Measurements from ENCODE around the gene CDH5.

Gene CDH5

DNA sequence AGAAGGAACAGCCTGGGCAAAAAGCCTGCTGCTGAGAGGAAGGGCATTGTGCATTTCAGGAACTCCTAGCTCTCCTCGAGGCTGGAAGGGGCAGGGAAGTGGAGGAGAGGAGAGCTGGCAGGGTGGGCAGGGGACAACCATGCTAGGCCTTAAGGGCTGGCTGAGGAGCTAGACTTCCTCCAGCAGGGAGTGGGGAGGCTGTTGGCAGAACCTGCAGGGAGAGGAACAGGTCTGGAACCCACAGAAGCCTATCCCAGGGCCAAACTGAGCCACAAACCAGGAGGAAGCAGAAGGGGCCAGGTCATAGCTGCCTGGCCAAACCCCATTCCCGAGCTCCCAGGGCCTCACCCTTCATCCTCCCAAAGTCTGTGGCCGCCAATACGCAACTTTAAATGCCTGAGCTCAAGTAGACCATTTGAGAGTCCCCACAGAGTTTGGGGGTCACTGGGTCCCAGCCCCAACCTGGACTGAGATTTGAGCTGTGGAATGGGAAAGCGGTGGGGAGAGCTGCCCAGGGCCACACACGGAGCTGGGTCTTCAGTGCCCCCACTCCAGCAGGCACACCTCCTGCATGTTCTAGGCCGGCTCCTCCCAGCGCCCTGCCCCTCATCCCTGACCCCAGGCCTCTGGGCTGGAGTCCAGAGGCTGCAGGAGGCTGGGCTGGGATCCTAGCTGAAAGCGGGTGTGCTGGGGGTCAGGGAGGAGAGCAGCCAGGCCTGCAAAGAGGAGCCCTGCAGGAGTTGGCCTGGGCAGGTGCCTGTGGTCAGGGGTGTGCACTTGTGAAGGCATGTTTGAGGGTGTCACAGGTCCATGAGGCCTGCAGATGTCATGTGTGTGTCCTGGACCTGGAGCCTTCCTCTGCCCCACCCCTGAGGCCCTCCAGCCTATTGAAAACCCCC is 4.5 kb downstream of the CDH5 start:
- DNase-seq = no peak
- in situ Hi-C loops (cut with HindIII; ENCODE audit: low pct_ligation_motif_present, low pct_unique_long_range_greater_than_20kb, low sequenced_read_pairs) = no loop called here

DNA sequence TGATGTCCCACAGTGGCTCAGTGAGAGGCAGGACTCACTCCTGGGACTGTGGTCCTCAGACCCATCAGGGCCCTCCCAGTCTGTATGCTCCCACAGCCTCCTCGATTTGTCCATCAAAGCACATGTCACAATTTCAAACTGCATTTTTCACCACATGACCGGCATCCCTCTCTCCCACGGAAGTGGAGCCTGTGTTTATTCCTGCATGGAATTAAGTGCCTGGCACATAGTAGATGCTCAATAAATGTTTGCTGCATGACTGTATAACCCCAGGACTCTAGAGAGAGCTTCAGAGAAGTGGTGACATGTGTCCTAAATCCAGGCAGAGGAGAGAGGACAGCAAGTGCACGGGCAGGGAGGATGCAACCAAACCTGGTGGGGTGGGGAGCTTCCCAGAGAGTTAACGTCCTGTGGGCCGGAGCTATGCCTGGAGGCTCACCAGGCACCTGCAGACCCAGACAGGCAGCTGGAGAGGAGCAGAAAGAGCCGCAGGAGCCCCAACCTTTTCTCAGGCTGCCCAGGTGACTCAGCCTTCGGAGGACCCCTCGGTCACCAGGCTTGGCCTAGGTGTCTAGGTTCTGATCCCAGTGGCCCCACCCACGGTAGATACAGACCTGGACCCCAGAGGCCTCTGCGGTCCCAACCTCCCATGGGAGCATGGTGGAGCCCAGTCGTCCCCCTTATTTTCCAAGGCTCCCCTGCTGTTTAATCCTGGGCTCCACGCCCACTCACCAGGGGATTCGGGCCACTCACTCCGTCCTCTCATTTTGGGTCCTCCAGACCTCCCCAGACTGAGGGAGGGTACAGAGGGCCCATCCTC is 5.8 kb downstream of the CDH5 start:
- DNase-seq = no peak
- in situ Hi-C loops (cut with HindIII; ENCODE audit: low pct_ligation_motif_present, low pct_unique_long_range_greater_than_20kb, low sequenced_read_pairs) = no loop called here

DNA sequence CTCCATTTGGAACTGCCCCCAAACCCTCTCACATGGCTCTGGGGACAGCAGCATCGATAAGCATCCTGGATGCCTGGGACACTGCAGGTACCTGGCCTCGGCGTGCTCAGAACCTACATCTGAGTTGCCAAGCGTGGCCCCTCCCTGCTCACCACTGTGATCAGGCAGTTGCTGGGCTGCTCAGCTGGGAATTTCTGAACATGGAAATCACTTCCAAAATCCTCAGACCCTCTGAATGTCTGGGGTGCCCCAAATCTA is 6.3 kb downstream of the CDH5 start:
- DNase-seq = no peak
- in situ Hi-C loops (cut with HindIII; ENCODE audit: low pct_ligation_motif_present, low pct_unique_long_range_greater_than_20kb, low sequenced_read_pairs) = no loop called here

DNA sequence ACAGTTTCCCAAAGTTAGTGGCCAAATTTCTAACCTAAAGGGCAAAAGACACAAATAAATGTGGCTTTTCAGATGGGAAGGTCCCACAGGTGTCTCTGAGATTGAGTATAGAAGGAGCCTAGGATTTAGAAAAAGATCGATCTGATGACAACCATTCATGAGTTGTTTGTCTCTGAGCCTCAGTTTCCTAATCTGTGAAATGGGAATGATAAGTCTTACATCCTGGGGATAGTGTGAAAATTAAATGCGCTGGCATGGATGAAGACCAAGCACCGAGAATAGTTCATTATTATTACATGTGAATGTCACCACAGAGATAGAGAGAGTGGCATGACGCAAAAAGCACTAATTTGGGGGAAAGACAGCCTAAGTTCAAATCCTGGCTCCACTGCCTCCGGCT is 7.2 kb downstream of the CDH5 start:
- in situ Hi-C loops (cut with HindIII; ENCODE audit: low pct_ligation_motif_present, low pct_unique_long_range_greater_than_20kb, low sequenced_read_pairs) = no loop called here

DNA sequence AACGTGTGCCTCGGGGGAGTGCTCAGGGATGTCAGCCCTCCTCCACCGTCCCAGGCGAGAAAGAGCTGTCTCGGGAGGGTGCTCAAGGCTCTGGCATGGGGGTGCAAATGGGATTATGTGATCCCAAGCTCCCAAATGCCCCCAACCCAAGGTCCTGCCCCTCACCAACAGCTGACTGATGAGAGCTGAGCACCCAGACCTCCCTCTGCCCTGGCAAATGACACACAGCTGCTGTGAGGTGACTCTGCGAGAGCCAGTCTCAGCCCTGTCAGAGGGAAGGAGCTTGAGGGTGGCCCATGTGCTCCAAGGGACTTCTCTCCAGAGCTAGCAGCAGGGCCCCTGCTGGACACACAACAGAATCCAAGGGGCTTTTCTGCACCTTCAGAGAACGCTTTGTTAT is 7.7 kb downstream of the CDH5 start:
- in situ Hi-C loops (cut with HindIII; ENCODE audit: low pct_ligation_motif_present, low pct_unique_long_range_greater_than_20kb, low sequenced_read_pairs) = no loop called here
- DNase-seq = no peak

More for the DNA sequence above, 7.2 kb downstream of the CDH5 start:
- DNase-seq = no peak

DNA sequence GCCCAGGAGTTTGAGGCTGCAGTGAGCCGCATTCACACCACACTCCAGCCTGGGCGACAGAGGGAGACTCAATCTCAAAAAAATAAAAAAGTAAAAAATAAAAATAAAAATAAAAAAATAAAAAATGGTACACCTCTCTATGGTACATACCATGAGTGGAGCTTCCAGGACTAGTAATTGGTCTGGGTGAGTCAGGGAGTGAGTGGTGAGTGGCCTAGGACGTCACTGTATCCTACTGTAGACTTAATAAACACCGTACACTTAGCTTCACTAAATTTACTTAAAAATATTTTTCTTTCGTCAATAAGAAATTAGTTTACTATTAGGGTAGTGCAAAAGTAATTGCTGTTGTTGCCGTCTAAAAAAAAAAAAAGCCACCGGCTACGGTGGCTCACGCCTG is 9.0 kb downstream of the CDH5 start:
- in situ Hi-C loops (cut with HindIII; ENCODE audit: low pct_ligation_motif_present, low pct_unique_long_range_greater_than_20kb, low sequenced_read_pairs) = no loop called here
- no peak for DNase-seq

DNA sequence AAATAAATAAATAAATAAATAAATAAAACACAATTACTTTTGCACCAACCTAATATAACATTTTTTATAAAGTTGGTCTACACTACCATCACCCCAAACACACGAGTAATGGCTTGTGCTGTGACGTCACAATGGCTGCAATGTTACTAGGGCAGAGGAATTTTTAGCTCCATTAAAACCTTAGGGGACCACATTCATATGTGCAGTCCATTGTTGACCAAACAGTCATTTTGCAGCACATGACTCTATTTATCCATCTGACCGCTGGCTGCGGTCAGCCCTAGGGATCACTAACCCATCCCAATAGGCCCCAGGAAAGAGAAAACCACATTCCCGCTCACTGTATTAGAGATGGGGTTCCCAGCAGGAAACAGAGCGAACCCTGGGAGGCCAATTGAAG is 9.6 kb downstream of the CDH5 start:
- in situ Hi-C loops (cut with HindIII; ENCODE audit: low pct_ligation_motif_present, low pct_unique_long_range_greater_than_20kb, low sequenced_read_pairs) = no loop called here
- no peak for DNase-seq

DNA sequence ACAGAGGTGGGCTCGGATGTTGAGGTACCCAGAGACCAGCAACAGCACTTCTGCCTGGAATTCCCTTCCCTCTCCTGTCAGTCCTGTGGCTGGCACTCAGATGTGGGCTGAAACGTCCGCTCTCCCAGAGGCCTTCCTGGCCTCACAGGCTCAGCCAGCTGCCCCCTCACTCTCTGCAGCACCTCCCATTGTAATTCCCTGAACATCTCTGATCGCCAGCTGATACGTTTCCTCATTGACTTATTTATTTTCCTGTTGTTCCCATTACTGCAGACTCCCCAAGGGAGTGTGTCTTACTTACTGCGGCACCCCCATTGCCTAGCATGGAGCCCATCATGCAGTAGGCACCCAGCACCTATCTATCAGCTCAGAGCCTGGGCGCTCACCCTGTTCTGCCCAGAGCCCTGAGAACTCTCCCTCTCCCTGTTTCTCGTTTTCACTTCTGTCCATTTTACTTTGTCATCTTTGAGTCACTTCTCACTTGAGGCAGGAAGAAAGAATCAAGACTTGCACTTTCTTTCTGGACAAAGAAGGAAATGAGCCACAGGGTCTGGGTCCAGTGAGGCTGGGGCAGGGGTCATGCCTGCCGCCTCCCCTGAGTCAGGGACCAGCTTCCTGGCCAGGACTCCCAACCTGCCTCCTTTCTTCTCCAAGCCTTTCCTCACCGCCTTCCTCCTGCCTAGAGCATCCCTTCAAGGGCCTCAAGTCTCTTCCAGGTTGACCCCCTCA is 10.2 kb downstream of the CDH5 start:
- DNase-seq = no peak
- in situ Hi-C loops (cut with HindIII; ENCODE audit: low pct_ligation_motif_present, low pct_unique_long_range_greater_than_20kb, low sequenced_read_pairs) = no loop called here

DNA sequence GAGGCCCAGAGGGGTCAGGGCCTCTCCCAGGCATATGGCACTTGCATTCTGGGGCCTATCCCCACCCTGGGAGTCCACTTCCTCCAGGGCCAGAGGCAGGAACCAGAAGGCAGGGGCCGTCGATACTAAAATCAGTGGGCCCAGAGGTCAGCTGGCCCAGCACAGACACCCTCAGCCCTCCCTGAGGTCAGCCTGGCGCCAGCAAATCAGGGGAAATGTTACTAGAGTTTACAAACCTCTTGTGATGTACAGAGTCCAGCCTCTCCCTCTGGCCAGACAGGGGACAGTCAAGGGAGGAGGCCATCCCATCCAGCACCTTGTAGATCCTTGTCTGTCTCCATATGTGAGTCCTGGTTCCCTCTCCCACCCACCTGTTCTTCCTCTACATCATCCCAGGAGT is 10.8 kb downstream of the CDH5 start:
- in situ Hi-C loops (cut with HindIII; ENCODE audit: low pct_ligation_motif_present, low pct_unique_long_range_greater_than_20kb, low sequenced_read_pairs) = no loop called here
- no peak for DNase-seq

DNA sequence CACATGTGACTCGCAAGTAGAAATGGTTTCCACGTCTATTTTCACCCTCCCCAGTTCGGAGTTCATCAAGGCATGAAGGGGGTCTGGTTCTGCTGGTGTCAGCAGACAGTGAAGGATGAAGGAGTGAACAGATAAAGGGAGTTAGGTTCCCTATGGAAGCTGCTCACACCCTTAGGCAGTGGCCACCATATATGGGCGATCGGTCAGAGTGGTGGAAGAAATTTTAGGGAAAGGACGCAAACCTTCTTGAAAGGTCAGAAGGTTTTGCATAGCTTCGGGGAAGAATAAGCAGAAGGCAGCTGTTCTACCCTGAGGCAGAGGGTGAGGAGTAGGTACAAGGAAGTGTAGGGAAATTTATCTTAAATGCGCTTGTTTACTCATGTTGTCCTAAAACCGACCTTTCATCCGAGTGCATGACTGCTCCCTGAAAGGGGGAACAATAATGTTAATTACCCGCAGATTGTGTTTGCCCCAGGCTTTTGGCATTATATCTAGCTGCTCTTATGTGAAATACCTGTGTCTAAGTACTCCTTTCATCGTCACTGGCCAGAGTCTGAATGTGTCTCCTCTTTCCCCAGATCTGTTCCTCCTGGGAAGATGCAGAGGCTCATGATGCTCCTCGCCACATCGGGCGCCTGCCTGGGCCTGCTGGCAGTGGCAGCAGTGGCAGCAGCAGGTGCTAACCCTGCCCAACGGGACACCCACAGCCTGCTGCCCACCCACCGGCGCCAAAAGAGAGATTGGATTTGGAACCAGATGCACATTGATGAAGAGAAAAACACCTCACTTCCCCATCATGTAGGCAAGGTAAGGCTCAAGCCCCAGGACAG is 12.5 kb downstream of the CDH5 start:
- in situ Hi-C loops (cut with HindIII; ENCODE audit: low pct_ligation_motif_present, low pct_unique_long_range_greater_than_20kb, low sequenced_read_pairs) = no loop called here
- no peak for DNase-seq

DNA sequence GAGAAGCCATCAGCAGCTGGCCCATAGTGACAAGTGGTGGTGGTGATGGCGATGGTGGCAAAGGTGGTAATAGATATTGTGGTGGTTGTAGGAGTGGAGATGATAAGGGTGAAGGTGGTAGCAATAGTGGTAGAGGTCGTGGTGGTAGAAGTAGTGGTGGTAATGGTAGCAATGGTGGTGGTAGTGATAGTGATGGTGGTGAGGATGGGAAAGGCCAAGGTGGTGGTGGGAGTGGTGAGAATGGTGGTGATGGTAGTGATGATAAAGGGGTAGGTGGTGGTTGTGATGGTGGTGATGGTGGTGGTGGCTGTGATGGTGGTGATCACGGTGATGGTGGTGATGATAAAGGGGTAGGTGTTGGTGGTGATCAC is 13.1 kb downstream of the CDH5 start:
- in situ Hi-C loops (cut with HindIII; ENCODE audit: low pct_ligation_motif_present, low pct_unique_long_range_greater_than_20kb, low sequenced_read_pairs) = no loop called here
- no peak for DNase-seq

DNA sequence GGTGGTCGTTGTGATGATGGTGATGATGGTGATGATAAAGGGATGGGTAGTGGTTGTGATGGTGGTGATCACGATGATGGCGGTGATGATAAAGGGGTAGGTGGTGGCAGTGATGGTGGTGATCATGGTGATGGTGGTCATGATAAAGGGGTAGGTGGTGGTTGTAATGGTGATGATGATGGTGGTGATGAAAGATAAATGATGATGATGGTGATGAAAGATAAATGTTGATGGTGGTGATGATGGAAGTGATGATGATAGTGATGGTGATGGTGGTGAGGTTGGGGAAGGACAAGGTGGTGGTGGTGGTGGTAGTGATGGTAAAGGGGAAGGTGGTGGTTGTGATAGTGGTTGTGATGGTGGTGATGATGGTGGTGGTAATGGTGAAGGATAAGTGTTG is 13.9 kb downstream of the CDH5 start:
- no peak for DNase-seq
- in situ Hi-C loops (cut with HindIII; ENCODE audit: low pct_ligation_motif_present, low pct_unique_long_range_greater_than_20kb, low sequenced_read_pairs) = no loop called here

DNA sequence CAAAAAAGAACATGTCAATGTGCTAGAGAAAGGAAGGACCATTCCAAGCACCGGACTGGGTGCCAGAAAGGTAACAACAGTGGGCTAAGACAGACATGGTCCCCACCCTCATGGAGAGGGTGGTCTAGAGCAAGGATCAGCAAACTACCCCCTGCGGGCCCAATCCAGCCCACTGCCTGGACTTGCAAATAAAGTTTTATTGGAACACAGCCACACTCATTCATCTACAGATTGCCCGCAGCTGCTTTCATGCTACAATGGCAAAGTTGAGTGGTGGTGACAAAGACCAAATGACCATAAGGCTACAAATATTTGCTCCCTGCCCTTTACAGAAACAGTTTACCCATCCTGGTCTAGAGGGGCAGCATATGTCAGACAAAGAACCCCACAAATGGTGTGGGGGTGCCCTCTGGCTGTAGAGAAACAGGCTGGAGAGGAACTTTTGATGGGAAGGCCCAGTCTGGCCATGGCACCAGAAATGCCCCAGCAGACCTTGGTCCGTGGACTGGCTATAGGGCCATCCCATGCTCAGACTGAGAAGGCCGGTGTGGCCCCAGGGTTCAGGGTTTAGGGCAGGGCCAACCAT is 15.2 kb downstream of the CDH5 start:
- DNase-seq = peak; percentile 33
- in situ Hi-C loops (cut with HindIII; ENCODE audit: low pct_ligation_motif_present, low pct_unique_long_range_greater_than_20kb, low sequenced_read_pairs) = no loop called here

DNA sequence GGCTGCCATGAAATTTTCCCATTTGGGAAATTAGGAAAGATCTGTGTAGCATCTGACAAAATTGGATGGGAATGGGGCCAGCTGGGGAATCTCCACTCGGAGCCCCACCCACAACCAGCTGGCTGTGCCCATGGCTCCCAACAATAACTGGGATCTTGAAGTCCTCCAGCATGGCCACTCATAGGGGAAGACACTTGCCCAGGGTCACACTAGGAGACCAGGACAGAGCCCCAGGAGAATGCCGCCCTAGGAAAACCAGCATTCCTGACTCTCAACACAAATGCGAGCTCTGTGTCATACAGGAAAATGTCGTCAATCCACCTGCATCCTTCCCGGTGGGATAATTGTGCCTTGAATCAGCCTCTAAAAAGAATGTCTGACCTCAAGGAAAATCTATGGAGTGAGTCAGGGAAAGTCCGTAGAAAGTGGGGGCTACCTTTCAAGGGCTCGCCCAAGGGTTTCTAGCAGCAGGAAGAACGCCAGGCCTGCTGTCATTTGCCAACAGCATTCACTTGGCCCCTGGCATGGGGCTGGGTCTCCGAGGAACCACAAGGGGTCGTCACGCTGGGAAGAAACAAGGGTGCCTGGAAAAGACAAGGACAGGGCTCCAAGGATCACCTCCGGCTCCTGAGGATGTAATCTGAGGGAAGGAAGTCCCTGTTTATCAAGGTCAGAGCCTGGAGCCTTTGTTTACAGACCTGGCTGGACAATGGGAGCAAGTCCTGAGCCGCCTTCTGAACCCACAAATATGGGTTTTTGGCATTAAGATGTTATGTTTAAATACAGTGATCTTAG is 15.9 kb downstream of the CDH5 start:
- in situ Hi-C loops (cut with HindIII; ENCODE audit: low pct_ligation_motif_present, low pct_unique_long_range_greater_than_20kb, low sequenced_read_pairs) = no loop called here
- DNase-seq = peak; percentile 96

DNA sequence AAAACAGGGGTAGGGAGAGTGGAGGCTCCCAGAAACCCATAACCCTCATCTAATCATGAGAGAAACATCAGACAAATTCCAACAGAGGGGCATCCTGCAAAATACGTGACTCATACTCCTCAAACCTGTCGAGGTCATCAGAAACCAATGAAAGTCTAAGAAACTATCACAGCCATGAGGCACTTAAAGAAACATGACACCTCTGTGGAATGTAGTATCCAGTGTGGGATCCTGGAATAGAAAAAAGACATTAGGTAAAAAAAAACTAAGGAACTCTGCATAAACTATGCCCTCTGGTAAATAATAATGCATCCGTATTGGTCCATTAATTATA is 16.4 kb downstream of the CDH5 start:
- DNase-seq = peak; percentile 94
- in situ Hi-C loops (cut with HindIII; ENCODE audit: low pct_ligation_motif_present, low pct_unique_long_range_greater_than_20kb, low sequenced_read_pairs) = no loop called here

DNA sequence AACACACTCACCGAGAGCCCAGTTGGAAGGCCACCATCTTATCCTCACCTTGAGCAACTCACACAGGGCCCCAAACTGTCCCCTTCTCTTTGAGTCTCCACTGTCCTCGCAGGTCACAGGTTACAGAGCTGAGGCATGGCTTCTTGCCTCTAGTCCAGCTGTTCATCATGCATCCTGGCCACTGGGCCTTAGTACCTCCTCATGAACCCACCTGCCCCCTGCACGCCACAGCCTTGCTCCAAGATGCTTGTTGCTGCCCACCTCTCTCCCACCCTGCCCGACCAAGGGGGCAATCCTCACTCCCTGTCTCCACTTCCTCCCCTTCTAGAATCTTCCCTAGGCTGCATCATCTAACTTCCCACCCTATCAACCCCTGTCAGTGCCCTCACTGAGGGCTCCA is 17.1 kb downstream of the CDH5 start:
- in situ Hi-C loops (cut with HindIII; ENCODE audit: low pct_ligation_motif_present, low pct_unique_long_range_greater_than_20kb, low sequenced_read_pairs) = no loop called here

DNA sequence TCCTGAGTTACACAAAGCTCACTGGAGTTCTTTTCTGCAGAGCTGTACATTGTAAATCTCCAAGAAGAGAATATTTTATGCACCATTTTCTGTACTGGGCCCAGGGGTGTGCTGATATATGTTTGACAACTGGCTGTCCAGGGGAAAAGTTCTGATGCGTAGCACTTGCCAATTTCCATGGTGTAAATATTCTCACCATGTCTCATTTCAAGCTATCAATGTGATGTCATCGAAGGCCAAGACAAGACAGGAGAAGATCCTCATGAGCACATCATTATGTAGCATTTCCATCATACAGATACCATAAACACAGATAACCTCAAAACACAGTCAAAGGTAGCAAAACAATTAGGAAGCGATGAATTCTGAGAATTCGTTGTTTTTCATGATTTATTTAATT is 18.9 kb downstream of the CDH5 start:
- in situ Hi-C loops (cut with HindIII; ENCODE audit: low pct_ligation_motif_present, low pct_unique_long_range_greater_than_20kb, low sequenced_read_pairs) = no loop called here
- no peak for DNase-seq

More for the DNA sequence above, 17.1 kb downstream of the CDH5 start:
- DNase-seq = no peak
